GM12878 (cell line): ENCODE results near the gene NOS3. TPM values are rescaled to one million over a fixed set of nuclear protein-coding genes. Genes with fewer than 3 reads are reported as not detected.

Experiments used
- ATAC-seq: fragments of 200-7000 bp; cut with Tn5 transposase; 3 replicates; pipeline ENCODE4 v1.9.1; 2020; ENCODE audit warnings: mild to moderate bottlenecking, moderate library complexity
- BruUV-seq: library from RNA; stranded (reverse); fragments of 400-500 nt; replicated peaks from 2 replicates; lab custom pipeline; 2021; lab: Mats Ljungman, UMichigan
- CTCF ChIA-PET: fragments of 300-600 bp; sonication (Branson Sonifier 250); formaldehyde crosslinking; extraction: SDS; loops from one replicate; lab custom pipeline; 2021; ENCODE audit warnings: inconsistent platforms; lab: Yijun Ruan, JAX
- POLR2A ChIA-PET: fragments of 350-600 bp; formaldehyde crosslinking; extraction: SDS; loops from one replicate; lab custom pipeline; 2021; ENCODE audit warnings: inconsistent platforms; lab: Charles Lee
- RAD21 ChIA-PET: fragments of 300-600 bp; sonication (Branson Sonifier 250); formaldehyde crosslinking; loops from one replicate; lab custom pipeline; 2023; ENCODE audit warnings: antibody characterized with exemption; ENCODE audit not compliant: unreplicated experiment; lab: Charles Lee
- SMC1A ChIA-PET: fragments of 300-600 bp; sonication (Branson Sonifier 250); formaldehyde crosslinking; loops from one replicate; lab custom pipeline; 2023; ENCODE audit not compliant: unreplicated experiment, uncharacterized antibody; lab: Charles Lee
- DNase-seq: peaks from one replicate; pipeline ENCODE4 v3.0.0-alpha.2; 2011; ENCODE audit warnings: low read depth, low spot score
- FAIRE-seq: peaks from 3 replicates; lab custom pipeline; 2011; peaks lifted over from hg19 to GRCh38; lab: Jason Lieb, UNC
- H2AFZ ChIP-seq: 2 replicates; pipeline ENCODE4 v1.6.0; 2011; ENCODE audit warnings: low read depth, low read length, control low read depth; ENCODE audit not compliant: control insufficient read depth
- H3K27ac ChIP-seq: 2 replicates; pipeline ENCODE4 v1.5.1; 2011; ENCODE audit warnings: control low read depth; ENCODE audit not compliant: control insufficient read depth, insufficient read depth
- H3K27me3 ChIP-seq, 2 experiments: replicated peaks in 1 of 2; 2 replicates each; pipeline versions ENCODE4 v1.6.0 to v1.6.1; 2011; ENCODE audit warnings: low read length in 1 of 2; ENCODE audit not compliant: control insufficient read depth in 2 of 2, insufficient read depth in 2 of 2
- H3K36me3 ChIP-seq, 2 experiments: 2 replicates each; pipeline ENCODE4 v1.5.1; 2011; ENCODE audit warnings: low read length in 1 of 2; ENCODE audit not compliant: control insufficient read depth in 2 of 2, insufficient read depth in 2 of 2
- H3K4me1 ChIP-seq: 2 replicates; pipeline ENCODE4 v1.6.1; 2011; ENCODE audit warnings: mild to moderate bottlenecking, low read length, moderate library complexity, mixed read lengths; ENCODE audit not compliant: control insufficient read depth, insufficient read depth
- H3K4me2 ChIP-seq: 2 replicates; pipeline ENCODE4 v1.6.0; 2011; ENCODE audit warnings: control low read depth; ENCODE audit not compliant: control insufficient read depth, insufficient read depth
- H3K4me3 ChIP-seq: fragments of 200-600 bp; sonication (generic); 2 replicates; pipeline ENCODE4 v1.5.1; 2016
- H3K79me2 ChIP-seq: 2 replicates; pipeline ENCODE4 v1.6.0; 2011; ENCODE audit warnings: low read length; ENCODE audit not compliant: control insufficient read depth, insufficient read depth
- H3K9ac ChIP-seq: 2 replicates; pipeline ENCODE4 v1.8.0; 2011; ENCODE audit warnings: low read length, control low read depth, mixed read lengths; ENCODE audit not compliant: control insufficient read depth, insufficient read depth
- H3K9me3 ChIP-seq: replicated peaks from 3 replicates; pipeline ENCODE4 v1.5.1; 2011; ENCODE audit warnings: mild to moderate bottlenecking, low read length; ENCODE audit not compliant: control insufficient read depth, insufficient read depth
- H4K20me1 ChIP-seq: 2 replicates; pipeline ENCODE4 v1.6.0; 2011; ENCODE audit not compliant: control insufficient read depth, insufficient read depth
- CEBPZ ChIP-seq: fragments of 150-350 bp; IDR thresholded peaks from 2 replicates; pipeline ENCODE4 v1.6.1; 2016; ENCODE audit warnings: low read depth, low read length
- CTCF ChIP-seq, 3 experiments: IDR thresholded peaks in 2 of 3; conservative IDR thresholded peaks in 1 of 3; 2 replicates each; pipeline ENCODE4 v1.5.1; 2011; ENCODE audit warnings: low read depth in 3 of 3, low read length in 3 of 3, mild to moderate bottlenecking in 3 of 3, control low read depth in 2 of 3, moderate library complexity in 2 of 3, inconsistent platforms in 1 of 3, mixed read lengths in 1 of 3; ENCODE audit not compliant: control insufficient read depth in 2 of 3, insufficient read depth in 1 of 3; ENCODE audit errors: extremely low read depth in 1 of 3
- CUX1 ChIP-seq: IDR thresholded peaks from 2 replicates; pipeline ENCODE4 v1.6.1; 2012; ENCODE audit warnings: improper control_type of control experiment, low read depth, low read length; ENCODE audit not compliant: insufficient replicate concordance
- SKIL ChIP-seq: fragments of 450-650 bp; IDR thresholded peaks from 2 replicates; pipeline ENCODE4 v1.6.1; 2017; ENCODE audit warnings: mild to moderate bottlenecking, low read depth, inconsistent platforms; ENCODE audit not compliant: poor library complexity, severe bottlenecking
- SRF ChIP-seq, 2 experiments: IDR thresholded peaks; 2 replicates each; pipeline ENCODE4 v1.6.1; 2011; ENCODE audit warnings: low read depth in 2 of 2, low read length in 2 of 2, mild to moderate bottlenecking in 1 of 2, moderate library complexity in 1 of 2
- USF2 ChIP-seq: IDR thresholded peaks from 2 replicates; pipeline ENCODE4 v1.6.1; 2011; ENCODE audit warnings: low read depth, low read length, improper control_type of control experiment, borderline replicate concordance
- WGBS: methylation state at CpG from one replicate; pipeline ENCODE4 v1.1.6; 2016; ENCODE audit warnings: low lambda C conversion rate; ENCODE audit not compliant: insufficient replicate concordance, insufficient coverage; ENCODE audit errors: missing lambda C conversion rate; 5-methylcytosine and 5-hydroxymethylcytosine counted together
- in situ Hi-C: fragments of 300-500 bp; cut with MboI; formaldehyde crosslinking; loops from 9 replicates; pipeline ENCODE4 v1.14.3; 2018; ENCODE audit warnings: mixed read lengths
- intact Hi-C: fragments of 100-400 bp; cut with micrococcal nuclease; formaldehyde crosslinking; loops from one replicate; pipeline ENCODE4 v1.14.2; 2022; ENCODE audit not compliant: unreplicated experiment
- polyA plus RNA-seq, 11 experiments: library from polyadenylated mRNA; depleted of rRNA in 4 of 11; unstranded in 6 of 11; stranded (reverse) in 5 of 11; fragments of >200 nt; fragmentation: Nextera tagmentation in 4 of 11; fragmentation: Illumina TruSeq in 1 of 11; extraction: Ambion mirVana in 4 of 11; extraction: Trizol in 1 of 11; gene quantifications; 1 replicate in 1 of 11; 2 replicates in 10 of 11; pipeline versions ENCODE4 v1.2.1 to v1.2.3, GENCODE V29; 2011 to 2016; ENCODE audit warnings: inconsistent platforms in 2 of 11, missing spikeins in 2 of 11, low read depth in 1 of 11
- total RNA-seq, 4 experiments: library from RNA; depleted of rRNA in 3 of 4; stranded (reverse); fragments of >200 nt in 3 of 4; fragmentation: Illumina TruSeq in 1 of 4; extraction: Trizol in 1 of 4; gene quantifications; 2 replicates each; pipeline versions ENCODE4 v1.2.1 to v1.2.3, GENCODE V29; 2013 to 2021

Gene NOS3
- total and polyA plus RNA-seq, 10 of the 15 experiments (the other 5 are each of a cell fraction or from before 2014, with no cell fraction given) = 0.06 to 0.92 (median 0.30) TPM; not detected in 3

- ChIA-PET SMC1A (interaction anchor here (1.0 kb wide), 3 partner anchors 24 to 28 kb away, joined by 3 to 5 read pairs (median 3); partner anchors contain the start of gene TMUB1), POLR2A (interaction anchor here (0.5 to 1.4 kb wide), 6 partner anchors 22 to 137 kb away, joined by 3 to 9 read pairs (median 4); partner anchors contain the start of genes AGAP3, FASTK and TMUB1), RAD21 (no interaction called here), CTCF (interaction anchor here (0.6 to 1.6 kb wide), 6 partner anchors 22 to 252 kb away, joined by 3 to 8 read pairs (median 4); partner anchors contain the start of genes FASTK and TMUB1)
- in situ Hi-C loops (no loop called here), intact Hi-C loops (loop anchor here (1.0 to 2.0 kb wide), 4 partner anchors 21 to 52 kb away; partner anchors contain the start of genes ABCB8 and FASTK)
- Histone ChIP-seq H3K9me3 (no peaks in the 10 kb centered on the region), H3K4me2 (peak overlapping the region; percentile 98), H3K27ac (peak overlapping the region; percentile 88), H3K27me3 (no peaks in the 10 kb centered on the region), H3K36me3 (no peaks in the 10 kb centered on the region), H3K79me2 (peaks cover 21% of the 10 kb centered on the region), H3K4me3 (peak overlapping the region; percentile 99), H4K20me1 (no peaks in the 10 kb centered on the region), H3K4me1 (peaks cover 24% of the 10 kb centered on the region), H2AFZ (peak overlapping the region; percentile 92), H3K9ac (peak overlapping the region; percentile 86)
- FAIRE-seq = no peak
- DNase-seq = no peak
- WGBS = under 1% methylated on average over 18 of the region's 18 CpGs
- no TSS peak for BruUV-seq
- ATAC-seq = 0 out of 3 replicates have a peak, but pooled peaks have one; percentile 2
- no peak for TF ChIP-seq CUX1
- no peak for TF ChIP-seq SRF (IDR thresholded peaks at IDR 0.05; ENCODE audit: low read depth in 2 of 2, low read length in 2 of 2)
- TF ChIP-seq CTCF (IDR thresholded peaks at IDR 0.05 in 2 of 3, conservative IDR thresholded peaks at IDR 0.05 in 1 of 3; ENCODE audit: control insufficient read depth in 2 of 3, extremely low read depth in 1 of 3, insufficient read depth in 1 of 3, low read depth in 3 of 3, low read length in 3 of 3) = no peak
- no peak for TF ChIP-seq CEBPZ
- TF ChIP-seq USF2 = no peak; the same call in 1 of the 2 replicates
- no peak for TF ChIP-seq SKIL
These were observed 68.1 kb downstream of the NOS3 start for GRCh38 chr7:151058781-151059366.
